ENCODE results near the gene WDFY2.

Gene WDFY2

DNA sequence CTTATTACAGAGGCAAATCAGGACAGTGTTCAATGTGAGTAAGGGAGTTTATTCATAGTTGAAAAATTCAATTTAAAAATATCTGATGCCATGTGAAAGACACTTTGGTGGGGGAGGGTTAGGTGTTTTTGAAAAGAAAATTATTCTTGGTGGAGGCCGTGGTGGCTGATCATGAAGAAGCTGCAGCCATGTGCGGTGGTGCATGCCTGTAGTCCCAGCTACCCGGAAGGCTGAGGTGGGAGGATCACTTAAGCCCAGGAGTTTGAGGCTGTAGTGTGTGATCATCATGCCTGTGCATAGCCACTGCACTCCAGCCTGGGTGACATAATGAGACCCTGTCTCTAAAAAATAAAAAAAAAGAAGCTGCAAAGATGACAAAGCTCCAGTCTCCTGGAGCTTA is 28.6 kb downstream of the WDFY2 start:
- H3F3A ChIP-seq (ENCODE audit: insufficient read depth) = no peaks in the 10 kb centered on the region
- no peaks in the 10 kb centered on the region for H3K9me3 ChIP-seq (ENCODE audit: insufficient read depth, low read length)
- no peaks in the 10 kb centered on the region for H3K36me3 ChIP-seq (ENCODE audit: low read length)
- no peak overlapping the region for H3K4me2 ChIP-seq (ENCODE audit: low read depth, low read length, poor library complexity, severe bottlenecking)
- H2AFZ ChIP-seq (ENCODE audit: low read depth, low read length, severe bottlenecking) = no peak overlapping the region
- H3K9me2 ChIP-seq (replicated peaks; ENCODE audit: insufficient read depth, low read length) = no peaks in the 10 kb centered on the region
- peaks cover 15% of the 10 kb centered on the region for H4K20me1 ChIP-seq (ENCODE audit: low read depth, low read length)
- no peak for TF ChIP-seq EZH2phosphoT487 (conservative IDR thresholded peaks at IDR 0.05; ENCODE audit: low read length)
- TF ChIP-seq, protein P1, sequence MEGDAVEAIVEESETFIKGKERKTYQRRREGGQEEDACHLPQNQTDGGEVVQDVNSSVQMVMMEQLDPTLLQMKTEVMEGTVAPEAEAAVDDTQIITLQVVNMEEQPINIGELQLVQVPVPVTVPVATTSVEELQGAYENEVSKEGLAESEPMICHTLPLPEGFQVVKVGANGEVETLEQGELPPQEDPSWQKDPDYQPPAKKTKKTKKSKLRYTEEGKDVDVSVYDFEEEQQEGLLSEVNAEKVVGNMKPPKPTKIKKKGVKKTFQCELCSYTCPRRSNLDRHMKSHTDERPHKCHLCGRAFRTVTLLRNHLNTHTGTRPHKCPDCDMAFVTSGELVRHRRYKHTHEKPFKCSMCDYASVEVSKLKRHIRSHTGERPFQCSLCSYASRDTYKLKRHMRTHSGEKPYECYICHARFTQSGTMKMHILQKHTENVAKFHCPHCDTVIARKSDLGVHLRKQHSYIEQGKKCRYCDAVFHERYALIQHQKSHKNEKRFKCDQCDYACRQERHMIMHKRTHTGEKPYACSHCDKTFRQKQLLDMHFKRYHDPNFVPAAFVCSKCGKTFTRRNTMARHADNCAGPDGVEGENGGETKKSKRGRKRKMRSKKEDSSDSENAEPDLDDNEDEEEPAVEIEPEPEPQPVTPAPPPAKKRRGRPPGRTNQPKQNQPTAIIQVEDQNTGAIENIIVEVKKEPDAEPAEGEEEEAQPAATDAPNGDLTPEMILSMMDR (IDR thresholded peaks at IDR 0.05; ENCODE audit: insufficient read depth, low read length, poor library complexity, severe bottlenecking) = no peak
- H3K27ac ChIP-seq (ENCODE audit: low read depth, low read length) = no peak overlapping the region
- no peak overlapping the region for H3K9ac ChIP-seq (ENCODE audit: low read length)
- no peaks in the 10 kb centered on the region for H3K79me2 ChIP-seq (ENCODE audit: insufficient read depth, low read length)
- no peaks in the 10 kb centered on the region for H3K27me3 ChIP-seq (ENCODE audit: low read length)
- H3K4me3 ChIP-seq (ENCODE audit: insufficient read depth, low read length, poor library complexity, severe bottlenecking) = no peak overlapping the region

DNA sequence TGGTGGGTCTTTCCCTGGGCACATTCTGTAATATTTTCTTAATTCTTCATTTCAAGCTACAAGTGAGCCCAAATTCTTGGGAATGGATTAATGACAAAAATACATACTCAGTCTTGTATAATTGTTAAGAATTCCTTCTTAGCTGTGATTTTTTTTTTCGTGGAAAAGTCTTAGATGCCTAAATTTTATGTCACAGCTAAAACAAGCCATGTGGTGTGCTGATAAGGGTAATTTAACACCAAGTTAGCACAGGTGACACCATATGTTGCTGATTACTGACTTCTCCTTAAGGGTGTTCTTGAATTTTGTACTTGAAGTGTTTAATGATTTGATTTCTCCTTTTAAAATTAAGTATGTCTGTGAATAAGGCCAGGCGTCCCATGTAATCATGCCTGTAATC is 29.3 kb downstream of the WDFY2 start:
- no peak overlapping the region for H3K9ac ChIP-seq (ENCODE audit: low read length)
- H3K4me3 ChIP-seq (ENCODE audit: insufficient read depth, low read length, poor library complexity, severe bottlenecking) = no peak overlapping the region
- no peaks in the 10 kb centered on the region for H3F3A ChIP-seq (ENCODE audit: insufficient read depth)
- no peaks in the 10 kb centered on the region for H3K9me3 ChIP-seq (ENCODE audit: insufficient read depth, low read length)
- no peaks in the 10 kb centered on the region for H3K36me3 ChIP-seq (ENCODE audit: low read length)
- H2AFZ ChIP-seq (ENCODE audit: low read depth, low read length, severe bottlenecking) = no peak overlapping the region
- H3K27ac ChIP-seq (ENCODE audit: low read depth, low read length) = no peak overlapping the region
- H3K9me2 ChIP-seq (replicated peaks; ENCODE audit: insufficient read depth, low read length) = no peaks in the 10 kb centered on the region
- no peaks in the 10 kb centered on the region for H3K79me2 ChIP-seq (ENCODE audit: insufficient read depth, low read length)
- peaks cover 15% of the 10 kb centered on the region for H4K20me1 ChIP-seq (ENCODE audit: low read depth, low read length)
- H3K27me3 ChIP-seq (ENCODE audit: low read length) = no peaks in the 10 kb centered on the region
- no peak for TF ChIP-seq EZH2phosphoT487 (conservative IDR thresholded peaks at IDR 0.05; ENCODE audit: low read length)
- TF ChIP-seq, protein P1 (IDR thresholded peaks at IDR 0.05; ENCODE audit: insufficient read depth, low read length, poor library complexity, severe bottlenecking) = no peak
- H3K4me2 ChIP-seq (ENCODE audit: low read depth, low read length, poor library complexity, severe bottlenecking) = no peak overlapping the region

DNA sequence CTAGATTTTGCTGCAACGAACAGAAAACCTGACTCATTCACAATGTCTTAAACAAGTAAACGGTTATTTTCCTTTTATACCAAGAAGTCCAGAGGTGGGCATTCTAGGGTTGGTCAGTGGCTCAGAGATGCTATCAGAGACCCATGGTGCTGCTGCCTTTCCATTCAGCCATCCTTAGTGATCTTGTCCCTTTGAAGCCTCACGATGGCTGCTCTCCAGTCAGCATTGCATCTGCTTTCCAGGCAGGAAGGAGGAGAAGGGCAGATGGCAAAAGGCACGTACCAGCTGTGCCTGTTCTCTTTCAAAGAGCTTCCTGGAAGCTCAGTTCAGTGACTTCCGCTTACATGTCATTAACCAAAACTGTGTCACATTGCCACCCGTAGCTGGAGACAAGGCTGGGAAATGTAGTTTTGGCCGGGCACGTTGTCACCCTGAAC is 30.1 kb downstream of the WDFY2 start:
- Histone ChIP-seq H4K20me1 (ENCODE audit: low read depth, low read length) (peaks cover 11% of the 10 kb centered on the region), H3K9me3 (ENCODE audit: insufficient read depth, low read length) (no peaks in the 10 kb centered on the region), H2AFZ (ENCODE audit: low read depth, low read length, severe bottlenecking) (no peak overlapping the region), H3K9ac (ENCODE audit: low read length) (no peak overlapping the region), H3K4me2 (ENCODE audit: low read depth, low read length, poor library complexity, severe bottlenecking) (peak overlapping the region; percentile 21), H3F3A (ENCODE audit: insufficient read depth) (no peaks in the 10 kb centered on the region), H3K4me3 (ENCODE audit: insufficient read depth, low read length, poor library complexity, severe bottlenecking) (no peak overlapping the region), H3K79me2 (ENCODE audit: insufficient read depth, low read length) (no peaks in the 10 kb centered on the region), H3K9me2 (replicated peaks; ENCODE audit: insufficient read depth, low read length) (no peaks in the 10 kb centered on the region), H3K27ac (ENCODE audit: low read depth, low read length) (no peak overlapping the region), H3K27me3 (ENCODE audit: low read length) (no peaks in the 10 kb centered on the region), H3K36me3 (ENCODE audit: low read length) (no peaks in the 10 kb centered on the region)
- TF ChIP-seq EZH2phosphoT487 (conservative IDR thresholded peaks at IDR 0.05; ENCODE audit: low read length) = no peak
- TF ChIP-seq, protein P1 (IDR thresholded peaks at IDR 0.05; ENCODE audit: insufficient read depth, low read length, poor library complexity, severe bottlenecking) = no peak
